Nephron (organoid): Measurements from ENCODE around the gene FDPS.

Experiments
- H3K27ac Mint-ChIP-seq, 3 experiments: 2 replicates each; pipeline ENCODE4 v1.8.0; 2020; ENCODE audit warnings: mixed read lengths in 3 of 3, mild to moderate bottlenecking in 2 of 3, moderate library complexity in 1 of 3
- H3K27me3 Mint-ChIP-seq: 2 replicates; pipeline ENCODE4 v1.8.0; 2021; ENCODE audit warnings: low read depth, mild to moderate bottlenecking, moderate library complexity, mixed read lengths
- H3K36me3 Mint-ChIP-seq: 2 replicates; pipeline ENCODE4 v1.8.0; 2020; ENCODE audit warnings: low read depth, mixed read lengths
- H3K4me1 Mint-ChIP-seq: 2 replicates; pipeline ENCODE4 v1.8.0; 2020; ENCODE audit warnings: mixed read lengths
- H3K4me3 Mint-ChIP-seq, 3 experiments: 2 replicates each; pipeline ENCODE4 v1.8.0; 2020; ENCODE audit warnings: mild to moderate bottlenecking in 3 of 3, mixed read lengths in 3 of 3, moderate library complexity in 2 of 3
- H3K9me3 Mint-ChIP-seq: 2 replicates; pipeline ENCODE4 v1.8.0; 2020; ENCODE audit warnings: mixed read lengths
- CTCF ChIP-seq, 3 experiments: fragments of 200-600 bp; sonication (generic); IDR thresholded peaks; one replicate each; pipeline ENCODE4 v1.5.0; 2021; ENCODE audit warnings: antibody characterized with exemption in 3 of 3; ENCODE audit not compliant: unreplicated experiment in 3 of 3

The FDPS gene

GRCh38 chr1:155322571-155322952 lies 13.9 kb downstream of the FDPS start:
- no peak for TF ChIP-seq CTCF (IDR thresholded peaks at IDR 0.05; ENCODE audit: unreplicated experiment in 3 of 3)
- peak overlapping the region; percentile 71 to 93 (median 91) for H3K27ac Mint-ChIP-seq
- peaks cover 12% of the 10 kb centered on the region for H3K36me3 Mint-ChIP-seq
- peak overlapping the region; percentile 92 to 94 (median 92) for H3K4me3 Mint-ChIP-seq
- H3K27me3 Mint-ChIP-seq = no peaks in the 10 kb centered on the region
- peaks cover 35% of the 10 kb centered on the region for H3K4me1 Mint-ChIP-seq
- H3K9me3 Mint-ChIP-seq = no peaks in the 10 kb centered on the region

- H3K27me3 Mint-ChIP-seq = no peaks in the 10 kb centered on the region
- peaks cover 12% of the 10 kb centered on the region for H3K36me3 Mint-ChIP-seq
- peak overlapping the region; percentile 56 to 96 (median 93) for H3K27ac Mint-ChIP-seq
These were observed 14.5 kb downstream of the FDPS start for GRCh38 chr1:155322953-155323728.

GRCh38 chr1:155323729-155324036 lies 15.0 kb downstream of the FDPS start:
- Mint-ChIP-seq H3K27me3 (no peaks in the 10 kb centered on the region), H3K4me1 (peaks cover 35% of the 10 kb centered on the region), H3K4me3 (peak overlapping the region; percentile 84 to 94 (median 94)), H3K27ac (peak overlapping the region; percentile 59 to 96 (median 89)), H3K9me3 (no peaks in the 10 kb centered on the region), H3K36me3 (peaks cover 15% of the 10 kb centered on the region)
- TF ChIP-seq CTCF (IDR thresholded peaks at IDR 0.05; ENCODE audit: unreplicated experiment in 3 of 3) = no peak

More at GRCh38 chr1:155322953-155323728, 14.5 kb downstream of the FDPS start:
- peaks cover 35% of the 10 kb centered on the region for H3K4me1 Mint-ChIP-seq
- peak; percentile 96 to 99 (median 96) for TF ChIP-seq CTCF (IDR thresholded peaks at IDR 0.05; ENCODE audit: unreplicated experiment in 3 of 3)
- H3K9me3 Mint-ChIP-seq = no peaks in the 10 kb centered on the region
- peak overlapping the region; percentile 84 to 94 (median 94) for H3K4me3 Mint-ChIP-seq

GRCh38 chr1:155324037-155324716 lies 15.5 kb downstream of the FDPS start:
- peaks cover 31% of the 10 kb centered on the region for H3K4me1 Mint-ChIP-seq
- H3K4me3 Mint-ChIP-seq = peak overlapping the region; percentile 84 to 94 (median 94)
- peak overlapping the region; percentile 59 to 96 (median 89) for H3K27ac Mint-ChIP-seq
- H3K27me3 Mint-ChIP-seq = no peaks in the 10 kb centered on the region
- peaks cover 10% of the 10 kb centered on the region for H3K36me3 Mint-ChIP-seq
- no peaks in the 10 kb centered on the region for H3K9me3 Mint-ChIP-seq
- TF ChIP-seq CTCF (IDR thresholded peaks at IDR 0.05; ENCODE audit: unreplicated experiment in 3 of 3) = no peak

- Mint-ChIP-seq H3K9me3 (no peaks in the 10 kb centered on the region), H3K36me3 (peaks cover 11% of the 10 kb centered on the region), H3K4me3 (peak overlapping the region; percentile 84 to 94 (median 94)), H3K4me1 (peaks cover 27% of the 10 kb centered on the region), H3K27ac (peak overlapping the region in 2 of 3 experiments; percentile 78 to 90), H3K27me3 (no peaks in the 10 kb centered on the region)
- peak; percentile 41 to 57 (median 42) for TF ChIP-seq CTCF (IDR thresholded peaks at IDR 0.05; ENCODE audit: unreplicated experiment in 3 of 3)
These were observed 16.3 kb downstream of the FDPS start for GRCh38 chr1:155324717-155325602.
